CD14-positive monocyte (primary cell): Measurements from ENCODE around the gene PLXNA4. TPM values are rescaled to one million over a fixed set of nuclear protein-coding genes. Genes with fewer than 3 reads are reported as not detected.

Experiments used
- DNase-seq, 3 donors: peaks; one replicate each; pipeline ENCODE4 v3.0.0-alpha.2; 2011 to 2022
- H2AFZ ChIP-seq: 2 replicates; pipeline ENCODE4 v1.6.0; 2012; ENCODE audit warnings: mild to moderate bottlenecking, low read depth, low read length, inconsistent platforms; ENCODE audit not compliant: insufficient read depth, poor library complexity, severe bottlenecking
- H3K27ac ChIP-seq, 2 donors: 1 replicate in 1 of 2; 2 replicates in 1 of 2; pipeline ENCODE4 v1.5.1; 2012 to 2013; ENCODE audit warnings: low read length in 2 of 2, control low read depth in 1 of 2, inconsistent platforms in 1 of 2, low read depth in 1 of 2, mild to moderate bottlenecking in 1 of 2
- H3K27me3 ChIP-seq, 2 donors: one replicate each; pipeline versions ENCODE4 v1.6.0 to v1.6.1; 2011 to 2013; ENCODE audit warnings: low read length in 2 of 2; ENCODE audit not compliant: control insufficient read depth in 2 of 2, insufficient read depth in 2 of 2
- H3K36me3 ChIP-seq, 2 donors: replicated peaks in 1 of 2; 1 replicate in 1 of 2; 2 replicates in 1 of 2; pipeline versions ENCODE4 v1.5.1 to v1.6.1; 2012 to 2013; ENCODE audit warnings: low read length in 2 of 2, control low read depth in 1 of 2, inconsistent platforms in 1 of 2, mild to moderate bottlenecking in 1 of 2; ENCODE audit not compliant: insufficient read depth in 2 of 2, control insufficient read depth in 1 of 2
- H3K4me1 ChIP-seq, 2 donors: 1 replicate in 1 of 2; 2 replicates in 1 of 2; pipeline versions ENCODE4 v1.5.1 to v1.6.1; 2012 to 2013; ENCODE audit warnings: low read length in 2 of 2, control low read depth in 1 of 2, inconsistent platforms in 1 of 2, mild to moderate bottlenecking in 1 of 2, moderate library complexity in 1 of 2; ENCODE audit not compliant: insufficient read depth in 2 of 2, control insufficient read depth in 1 of 2
- H3K4me2 ChIP-seq: replicated peaks from 2 replicates; pipeline ENCODE3; 2012; ENCODE audit warnings: low read length, moderate library complexity, mild to moderate bottlenecking; ENCODE audit not compliant: poor library complexity, severe bottlenecking; ENCODE audit errors: extremely low read depth
- H3K4me3 ChIP-seq, 3 experiments: fragments of 200-600 bp in 1 of 3; sonication (generic) in 1 of 3; replicated peaks in 1 of 3; 1 replicate in 2 of 3; 2 replicates in 1 of 3; pipeline ENCODE4 v1.5.1; 2011 to 2013; ENCODE audit warnings: low read length in 3 of 3, mild to moderate bottlenecking in 3 of 3, control low read depth in 2 of 3, low read depth in 2 of 3, inconsistent platforms in 1 of 3, moderate library complexity in 1 of 3
- H3K79me2 ChIP-seq: 2 replicates; pipeline ENCODE4 v1.6.0; 2012; ENCODE audit warnings: mild to moderate bottlenecking, control low read depth, inconsistent platforms, low read length, moderate library complexity; ENCODE audit not compliant: insufficient read depth
- H3K9ac ChIP-seq: 2 replicates; pipeline ENCODE4 v1.6.0; 2017; ENCODE audit warnings: low read length, mild to moderate bottlenecking; ENCODE audit not compliant: insufficient read depth, poor library complexity, severe bottlenecking
- H3K9me3 ChIP-seq, 2 donors: replicated peaks in 1 of 2; 1 replicate in 1 of 2; 2 replicates in 1 of 2; pipeline versions ENCODE4 v1.5.1 to v1.6.1; 2012 to 2013; ENCODE audit warnings: low read length in 2 of 2, control low read depth in 1 of 2; ENCODE audit not compliant: control insufficient read depth in 1 of 2, insufficient read depth in 1 of 2
- H4K20me1 ChIP-seq: 2 replicates; pipeline ENCODE4 v1.6.0; 2012; ENCODE audit warnings: mild to moderate bottlenecking, low read length, control low read depth, moderate library complexity; ENCODE audit not compliant: insufficient read depth
- H3K27ac Mint-ChIP-seq, 7 donors: one replicate each; pipeline ENCODE4 v1.8.0; 2020; ENCODE audit warnings: mild to moderate bottlenecking in 7 of 7, mixed read lengths in 7 of 7, moderate library complexity in 6 of 7, inconsistent platforms in 2 of 7
- H3K27me3 Mint-ChIP-seq, 3 donors: one replicate each; pipeline ENCODE4 v1.8.0; 2021 to 2022; ENCODE audit warnings: low read depth in 3 of 3, mild to moderate bottlenecking in 3 of 3, mixed read lengths in 3 of 3, moderate library complexity in 3 of 3, inconsistent platforms in 1 of 3
- H3K36me3 Mint-ChIP-seq, 2 donors: one replicate each; pipeline ENCODE4 v1.8.0; 2020; ENCODE audit warnings: mixed read lengths in 2 of 2, inconsistent platforms in 1 of 2, mild to moderate bottlenecking in 1 of 2
- H3K4me1 Mint-ChIP-seq: one replicate; pipeline ENCODE4 v1.8.0; 2020; ENCODE audit warnings: mild to moderate bottlenecking, mixed read lengths
- H3K4me3 Mint-ChIP-seq, 2 donors: one replicate each; pipeline ENCODE4 v1.8.0; 2020; ENCODE audit warnings: mild to moderate bottlenecking in 2 of 2, mixed read lengths in 2 of 2, moderate library complexity in 1 of 2
- H3K9me3 Mint-ChIP-seq, 7 donors: one replicate each; pipeline ENCODE4 v1.8.0; 2020 to 2022; ENCODE audit warnings: mixed read lengths in 7 of 7, mild to moderate bottlenecking in 6 of 7, moderate library complexity in 6 of 7, inconsistent platforms in 2 of 7
- WGBS: methylation state at CpG from one replicate; pipeline ENCODE4 v1.1.5; 2013; ENCODE audit warnings: missing lambda C conversion rate; ENCODE audit not compliant: insufficient coverage; 5-methylcytosine and 5-hydroxymethylcytosine counted together
- intact Hi-C, 2 donors: fragments of 100-400 bp; cut with micrococcal nuclease; formaldehyde crosslinking; loops; one replicate each; pipeline versions ENCODE4 v1.15.0 to v1.15.1; 2023
- polyA minus RNA-seq: library from RNA; depleted of rRNA, polyadenylated mRNA; stranded (reverse); fragments of >200 nt; gene quantifications from 2 replicates; pipeline ENCODE4 v1.2.3, GENCODE V29; 2012
- polyA plus RNA-seq, 3 donors: library from polyadenylated mRNA; depleted of rRNA in 1 of 3; unstranded in 2 of 3; stranded (reverse) in 1 of 3; fragments of 300-500 nt in 2 of 3; fragments of >200 nt in 1 of 3; fragmentation: Illumina TruSeq in 2 of 3; gene quantifications; 1 replicate in 2 of 3; 2 replicates in 1 of 3; pipeline ENCODE4 v1.2.3, GENCODE V29; 2012 to 2021
- total RNA-seq, 12 experiments: library from RNA in 1 of 12; stranded (reverse) in 1 of 12; fragments of 120-200 nt in 1 of 12; gene quantifications; one replicate each; pipeline ENCODE4 v1.2.4 and lab custom pipeline; 2013 to 2026; ENCODE audit warnings: mixed read lengths in 6 of 12, inconsistent platforms in 1 of 12
- TF ChIP-seq, protein P1 (sequence below): fragments of 200-600 bp; IDR thresholded peaks from one replicate; pipeline ENCODE4 v1.8.0; 2022; ENCODE audit warnings: antibody characterized with exemption, mild to moderate bottlenecking

PLXNA4 gene, protein sequence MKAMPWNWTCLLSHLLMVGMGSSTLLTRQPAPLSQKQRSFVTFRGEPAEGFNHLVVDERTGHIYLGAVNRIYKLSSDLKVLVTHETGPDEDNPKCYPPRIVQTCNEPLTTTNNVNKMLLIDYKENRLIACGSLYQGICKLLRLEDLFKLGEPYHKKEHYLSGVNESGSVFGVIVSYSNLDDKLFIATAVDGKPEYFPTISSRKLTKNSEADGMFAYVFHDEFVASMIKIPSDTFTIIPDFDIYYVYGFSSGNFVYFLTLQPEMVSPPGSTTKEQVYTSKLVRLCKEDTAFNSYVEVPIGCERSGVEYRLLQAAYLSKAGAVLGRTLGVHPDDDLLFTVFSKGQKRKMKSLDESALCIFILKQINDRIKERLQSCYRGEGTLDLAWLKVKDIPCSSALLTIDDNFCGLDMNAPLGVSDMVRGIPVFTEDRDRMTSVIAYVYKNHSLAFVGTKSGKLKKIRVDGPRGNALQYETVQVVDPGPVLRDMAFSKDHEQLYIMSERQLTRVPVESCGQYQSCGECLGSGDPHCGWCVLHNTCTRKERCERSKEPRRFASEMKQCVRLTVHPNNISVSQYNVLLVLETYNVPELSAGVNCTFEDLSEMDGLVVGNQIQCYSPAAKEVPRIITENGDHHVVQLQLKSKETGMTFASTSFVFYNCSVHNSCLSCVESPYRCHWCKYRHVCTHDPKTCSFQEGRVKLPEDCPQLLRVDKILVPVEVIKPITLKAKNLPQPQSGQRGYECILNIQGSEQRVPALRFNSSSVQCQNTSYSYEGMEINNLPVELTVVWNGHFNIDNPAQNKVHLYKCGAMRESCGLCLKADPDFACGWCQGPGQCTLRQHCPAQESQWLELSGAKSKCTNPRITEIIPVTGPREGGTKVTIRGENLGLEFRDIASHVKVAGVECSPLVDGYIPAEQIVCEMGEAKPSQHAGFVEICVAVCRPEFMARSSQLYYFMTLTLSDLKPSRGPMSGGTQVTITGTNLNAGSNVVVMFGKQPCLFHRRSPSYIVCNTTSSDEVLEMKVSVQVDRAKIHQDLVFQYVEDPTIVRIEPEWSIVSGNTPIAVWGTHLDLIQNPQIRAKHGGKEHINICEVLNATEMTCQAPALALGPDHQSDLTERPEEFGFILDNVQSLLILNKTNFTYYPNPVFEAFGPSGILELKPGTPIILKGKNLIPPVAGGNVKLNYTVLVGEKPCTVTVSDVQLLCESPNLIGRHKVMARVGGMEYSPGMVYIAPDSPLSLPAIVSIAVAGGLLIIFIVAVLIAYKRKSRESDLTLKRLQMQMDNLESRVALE (N-terminal part only)
- total RNA-seq (2013) = 0.04 TPM
- not detected for polyA plus RNA-seq
- under 0.01 TPM in 2 replicates for polyA minus RNA-seq
- 0 to 2.7 (median 0.18) reads per million in 11 experiments for total RNA-seq (lab: John Stamatoyannopoulos, UW)

DNA sequence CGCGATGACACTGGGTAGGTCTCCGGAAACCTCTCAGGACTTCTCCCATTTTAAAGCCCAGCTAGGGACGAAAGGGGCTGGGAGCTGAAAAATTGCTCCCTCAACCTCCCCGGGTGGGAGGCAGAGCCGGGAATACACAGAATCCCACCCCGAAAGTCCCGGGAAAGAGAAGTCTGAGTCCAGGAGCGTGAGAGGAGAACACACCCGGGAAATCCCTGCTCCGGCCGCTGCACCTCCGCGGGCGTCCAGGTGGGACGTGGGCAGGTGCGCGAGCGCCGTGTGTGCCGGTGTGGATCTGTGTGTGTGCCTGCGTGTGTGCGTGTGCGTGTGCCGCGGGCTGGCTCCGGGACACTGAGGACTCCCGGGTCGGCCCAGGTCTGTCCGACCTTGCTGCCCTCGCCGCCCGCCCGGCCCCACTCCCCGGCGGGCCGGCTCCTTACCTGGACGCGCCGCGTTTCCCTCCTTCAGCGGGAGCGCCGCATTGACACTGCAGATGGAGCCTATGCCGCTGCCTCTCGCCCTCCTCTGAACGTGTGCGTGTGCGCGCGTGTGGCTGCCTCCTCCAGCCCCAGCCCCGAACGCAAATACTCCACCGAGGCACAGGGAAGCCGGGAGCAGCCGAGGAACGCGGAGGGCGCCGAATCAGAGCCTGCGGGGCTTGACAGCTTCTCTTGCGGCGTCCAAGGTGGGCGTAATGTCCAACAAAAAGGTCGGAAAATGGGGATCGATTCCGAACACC is at the start of gene PLXNA4:
Gene PLXNA4, minus strand, starts transcription at position 489 of the 739 bp plus-strand sequence. CDS start 67,777 bp downstream, outside the sequence.
- H3K27me3 Mint-ChIP-seq = peaks cover 79 to 87% (median 81%) of the 10 kb centered on the region in 3 donors
- no peak within 1 kb of the TSS for H3K4me3 ChIP-seq

More for the DNA sequence above, at the start of gene PLXNA4:
- H3K9me3 Mint-ChIP-seq = peaks cover 0 to 10% (median 2%) of the 10 kb centered on the region in 7 donors
- H3K4me3 Mint-ChIP-seq = peak within 1 kb of the TSS; percentile 33 to 53
- Histone ChIP-seq H3K79me2 (no peaks in the 10 kb centered on the region), H3K36me3 (no peaks in the 10 kb centered on the region), H3K27me3 (peaks cover 81 to 85% of the 10 kb centered on the region in 2 donors), H3K9me3 (peaks cover 0 to 46% of the 10 kb centered on the region in 2 donors), H3K4me1 (peaks cover 0 to 4% of the 10 kb centered on the region in 2 donors), H2AFZ (no peak within 1 kb of the TSS), H3K4me2 (no peak within 1 kb of the TSS), H3K9ac (no peak within 1 kb of the TSS), H3K27ac (no peak within 1 kb of the TSS), H4K20me1 (no peaks in the 10 kb centered on the region)
- H3K36me3 Mint-ChIP-seq = peaks cover 0 to 3% of the 10 kb centered on the region in 2 donors
- no peak for DNase-seq
- TF ChIP-seq, protein P1, sequence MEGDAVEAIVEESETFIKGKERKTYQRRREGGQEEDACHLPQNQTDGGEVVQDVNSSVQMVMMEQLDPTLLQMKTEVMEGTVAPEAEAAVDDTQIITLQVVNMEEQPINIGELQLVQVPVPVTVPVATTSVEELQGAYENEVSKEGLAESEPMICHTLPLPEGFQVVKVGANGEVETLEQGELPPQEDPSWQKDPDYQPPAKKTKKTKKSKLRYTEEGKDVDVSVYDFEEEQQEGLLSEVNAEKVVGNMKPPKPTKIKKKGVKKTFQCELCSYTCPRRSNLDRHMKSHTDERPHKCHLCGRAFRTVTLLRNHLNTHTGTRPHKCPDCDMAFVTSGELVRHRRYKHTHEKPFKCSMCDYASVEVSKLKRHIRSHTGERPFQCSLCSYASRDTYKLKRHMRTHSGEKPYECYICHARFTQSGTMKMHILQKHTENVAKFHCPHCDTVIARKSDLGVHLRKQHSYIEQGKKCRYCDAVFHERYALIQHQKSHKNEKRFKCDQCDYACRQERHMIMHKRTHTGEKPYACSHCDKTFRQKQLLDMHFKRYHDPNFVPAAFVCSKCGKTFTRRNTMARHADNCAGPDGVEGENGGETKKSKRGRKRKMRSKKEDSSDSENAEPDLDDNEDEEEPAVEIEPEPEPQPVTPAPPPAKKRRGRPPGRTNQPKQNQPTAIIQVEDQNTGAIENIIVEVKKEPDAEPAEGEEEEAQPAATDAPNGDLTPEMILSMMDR = no peak
- 2% methylated on average over 63 of the region's 67 CpGs for WGBS
- no peak within 1 kb of the TSS for H3K27ac Mint-ChIP-seq
- peaks cover 5% of the 10 kb centered on the region for H3K4me1 Mint-ChIP-seq
- intact Hi-C loops = no loop called here
